Sigmoid colon (tissue), 7 donors: Measurements from ENCODE around the gene DSCAM. TPM values are rescaled to one million over a fixed set of nuclear protein-coding genes. Genes with fewer than 3 reads are reported as not detected.

Source experiments
- DNase-seq: peaks from one replicate; pipeline ENCODE4 v3.0.0-alpha.2; 2019
- H3K27ac ChIP-seq, 4 donors: fragments of 200-600 bp; sonication (generic); one replicate each; pipeline ENCODE4 v1.5.1; 2016 to 2019; ENCODE audit warnings: mild to moderate bottlenecking in 1 of 4
- H3K27me3 ChIP-seq, 3 donors: fragments of 200-600 bp; sonication (generic); one replicate each; pipeline ENCODE4 v1.5.1; 2019; ENCODE audit warnings: mild to moderate bottlenecking in 1 of 3
- H3K36me3 ChIP-seq, 4 donors: fragments of 200-600 bp; sonication (generic); one replicate each; pipeline ENCODE4 v1.5.1; 2016 to 2019
- H3K4me1 ChIP-seq, 4 donors: fragments of 200-600 bp; sonication (generic); one replicate each; pipeline ENCODE4 v1.5.1; 2017 to 2019
- H3K4me3 ChIP-seq, 4 donors: fragments of 200-600 bp; sonication (generic); one replicate each; pipeline ENCODE4 v1.5.1; 2017 to 2019; ENCODE audit warnings: mild to moderate bottlenecking in 2 of 4, moderate library complexity in 1 of 4
- H3K9me3 ChIP-seq, 4 donors: fragments of 200-600 bp in 3 of 4; sonication (generic) in 3 of 4; one replicate each; pipeline versions ENCODE4 v1.5.1 to v1.6.1; 2013 to 2019
- EP300 ChIP-seq, 4 donors: sonication (generic); formaldehyde crosslinking; IDR thresholded peaks; one replicate each; pipeline ENCODE4 v1.6.1; 2017; ENCODE audit warnings: antibody characterized with exemption in 4 of 4
- POLR2A ChIP-seq, 2 donors: fragments of 450-650 bp; IDR thresholded peaks; one replicate each; pipeline ENCODE4 v1.6.1; 2016; ENCODE audit warnings: antibody characterized with exemption in 2 of 2, mild to moderate bottlenecking in 2 of 2, moderate library complexity in 2 of 2
- POLR2AphosphoS5 ChIP-seq, 4 donors: sonication (generic); formaldehyde crosslinking; IDR thresholded peaks; one replicate each; pipeline ENCODE4 v1.6.1; 2017; ENCODE audit warnings: antibody characterized with exemption in 4 of 4
- WGBS, 2 donors: extraction: QIAGEN DNeasy Blood & Tissue Kit; methylation state at CpG; one replicate each; pipeline ENCODE4 v1.1.7; 2013; 5-methylcytosine and 5-hydroxymethylcytosine counted together
- intact Hi-C: fragments of 100-400 bp; cut with DNase I; formaldehyde crosslinking; loops from one replicate; pipeline ENCODE4 v1.15.1; 2023
- polyA plus RNA-seq, 3 donors: library from polyadenylated mRNA; stranded (reverse); fragments of 200-250 nt; gene quantifications; one replicate each; pipeline ENCODE4 v1.2.3, GENCODE V29; 2013
- total RNA-seq, 4 donors: library from RNA; depleted of rRNA; stranded (reverse); fragments of >200 nt; gene quantifications; one replicate each; pipeline ENCODE4 v1.1.0, GENCODE V29; 2016
- TF ChIP-seq, protein P1 (sequence below), 4 experiments: fragments of 450-650 bp in 3 of 4; fragments of 200-600 bp in 1 of 4; IDR thresholded peaks; one replicate each; pipeline ENCODE4 v1.5.1; 2016 to 2019; ENCODE audit warnings: antibody characterized with exemption in 4 of 4, mild to moderate bottlenecking in 3 of 4, moderate library complexity in 2 of 4
- donor health status: healthy with polysubstance abuse.
- donor health status: Bipolar disorder and iron deficiency.
- donor health status: healthy.

Gene DSCAM
- total and polyA plus RNA-seq, 7 donors: 0.17 to 0.55 (median 0.33) TPM; not detected in 2

DNA sequence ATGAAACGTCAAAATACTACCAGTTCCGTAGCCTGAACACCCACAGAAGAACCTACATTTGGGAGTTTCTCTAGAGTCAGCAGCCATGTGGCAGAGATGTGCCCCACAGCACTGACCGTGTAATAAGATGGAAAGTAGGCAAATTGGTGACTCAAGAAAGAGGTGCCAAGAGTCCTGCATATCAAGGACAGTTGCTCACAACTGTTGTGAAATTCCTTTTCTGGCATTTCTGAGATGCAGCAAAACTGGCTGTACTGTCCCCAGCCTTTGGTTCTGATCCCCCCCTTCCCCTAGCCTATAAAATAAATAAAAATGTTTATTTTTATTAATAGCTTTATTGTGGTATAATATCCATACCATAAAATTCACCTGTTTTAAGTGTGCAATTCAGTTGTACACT is 655.8 kb downstream of the DSCAM start:
- 64 to 74% methylated on average over 3 of the region's 3 CpGs for WGBS, 2 donors
- intact Hi-C loops: no loop called here
- TF ChIP-seq EP300 (IDR thresholded peaks at IDR 0.05) (no peak), POLR2A (IDR thresholded peaks at IDR 0.05) (no peak)
- TF ChIP-seq, protein P1, sequence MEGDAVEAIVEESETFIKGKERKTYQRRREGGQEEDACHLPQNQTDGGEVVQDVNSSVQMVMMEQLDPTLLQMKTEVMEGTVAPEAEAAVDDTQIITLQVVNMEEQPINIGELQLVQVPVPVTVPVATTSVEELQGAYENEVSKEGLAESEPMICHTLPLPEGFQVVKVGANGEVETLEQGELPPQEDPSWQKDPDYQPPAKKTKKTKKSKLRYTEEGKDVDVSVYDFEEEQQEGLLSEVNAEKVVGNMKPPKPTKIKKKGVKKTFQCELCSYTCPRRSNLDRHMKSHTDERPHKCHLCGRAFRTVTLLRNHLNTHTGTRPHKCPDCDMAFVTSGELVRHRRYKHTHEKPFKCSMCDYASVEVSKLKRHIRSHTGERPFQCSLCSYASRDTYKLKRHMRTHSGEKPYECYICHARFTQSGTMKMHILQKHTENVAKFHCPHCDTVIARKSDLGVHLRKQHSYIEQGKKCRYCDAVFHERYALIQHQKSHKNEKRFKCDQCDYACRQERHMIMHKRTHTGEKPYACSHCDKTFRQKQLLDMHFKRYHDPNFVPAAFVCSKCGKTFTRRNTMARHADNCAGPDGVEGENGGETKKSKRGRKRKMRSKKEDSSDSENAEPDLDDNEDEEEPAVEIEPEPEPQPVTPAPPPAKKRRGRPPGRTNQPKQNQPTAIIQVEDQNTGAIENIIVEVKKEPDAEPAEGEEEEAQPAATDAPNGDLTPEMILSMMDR (IDR thresholded peaks at IDR 0.05): no peak
- no peaks in the 10 kb centered on the region for H3K9me3 ChIP-seq
- DNase-seq: no peak
- no peaks in the 10 kb centered on the region for H3K36me3 ChIP-seq
- no peak overlapping the region for H3K4me3 ChIP-seq
- H3K27me3 ChIP-seq: peaks cover 0 to 4% (median 0%) of the 10 kb centered on the region in 3 donors
- peaks cover 0 to 8% (median 2%) of the 10 kb centered on the region in 4 donors for H3K4me1 ChIP-seq
- H3K27ac ChIP-seq: no peak overlapping the region

DNA sequence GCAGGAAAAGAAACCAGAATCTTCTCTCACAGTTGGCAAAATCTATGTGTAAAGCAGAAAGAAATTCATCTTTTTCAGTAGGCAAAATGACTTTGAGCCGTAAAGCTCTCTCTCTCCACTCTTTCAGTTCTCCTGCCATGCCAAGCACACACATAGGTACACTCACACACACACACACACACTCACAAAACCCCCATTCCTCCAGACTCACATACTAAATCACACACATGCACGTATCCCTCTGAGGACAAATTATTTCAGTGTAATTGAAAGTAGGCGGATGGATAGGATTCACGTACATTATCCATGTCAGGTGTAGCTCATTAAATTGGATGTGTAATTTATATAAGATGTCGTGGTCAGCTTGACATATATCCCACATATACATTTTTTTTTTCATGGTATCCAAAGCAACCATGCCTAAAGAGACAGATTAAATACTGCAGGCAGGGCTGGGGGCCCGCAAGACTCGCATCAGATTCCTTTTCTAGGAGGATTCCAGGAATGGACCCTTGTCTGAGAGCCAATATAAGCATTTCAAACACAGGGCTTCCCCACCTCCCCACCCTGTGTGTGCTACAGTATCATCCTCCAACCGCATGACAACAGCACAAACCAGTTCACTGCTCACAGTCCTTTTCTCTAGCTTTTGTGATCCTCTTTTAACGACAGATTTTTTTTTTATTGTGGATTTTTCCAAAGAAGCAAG is 658.9 kb downstream of the DSCAM start:
- intact Hi-C loops: no loop called here
- no peak for TF ChIP-seq POLR2A (IDR thresholded peaks at IDR 0.05)
- TF ChIP-seq EP300 (IDR thresholded peaks at IDR 0.05): no peak
- no peak for TF ChIP-seq POLR2AphosphoS5 (IDR thresholded peaks at IDR 0.05)
- TF ChIP-seq, protein P1 (IDR thresholded peaks at IDR 0.05): no peak
- 79 to 81% methylated on average over 9 of the region's 9 CpGs for WGBS, 2 donors

DNA sequence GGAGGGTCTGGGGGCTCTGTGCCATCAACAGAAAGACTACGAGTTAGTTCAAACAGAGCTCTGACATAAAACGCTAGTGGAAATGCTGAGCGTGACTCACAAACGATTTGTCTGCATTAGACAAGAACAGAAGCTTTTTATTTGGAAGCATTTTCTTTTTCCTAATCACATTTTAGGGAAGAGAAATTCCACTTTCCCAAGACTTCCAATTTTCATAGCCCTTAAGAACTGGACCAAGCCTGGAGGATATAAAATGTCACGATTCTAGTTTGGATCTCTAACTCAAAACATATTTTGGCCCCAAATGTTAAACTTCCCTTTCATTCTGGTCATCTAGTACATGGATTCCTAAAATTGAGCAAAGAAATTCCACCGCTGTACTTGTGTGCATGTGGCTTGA is 659.7 kb downstream of the DSCAM start:
- Histone ChIP-seq H3K9me3 (peaks cover 0 to under 1% (median 0%) of the 10 kb centered on the region in 4 donors), H3K27me3 (peaks cover 0 to 4% (median 0%) of the 10 kb centered on the region in 3 donors), H3K4me1 (no peaks in the 10 kb centered on the region), H3K27ac (no peak overlapping the region), H3K4me3 (no peak overlapping the region), H3K36me3 (no peaks in the 10 kb centered on the region)
- DNase-seq: no peak
- TF ChIP-seq POLR2A (IDR thresholded peaks at IDR 0.05): no peak
- TF ChIP-seq POLR2AphosphoS5 (IDR thresholded peaks at IDR 0.05): no peak
- TF ChIP-seq EP300 (IDR thresholded peaks at IDR 0.05): no peak
- TF ChIP-seq, protein P1 (IDR thresholded peaks at IDR 0.05): no peak
- intact Hi-C loops: no loop called here
- 74 to 80% methylated on average over 6 of the region's 6 CpGs for WGBS, 2 donors

More for the DNA sequence above, 658.9 kb downstream of the DSCAM start:
- DNase-seq: no peak
- Histone ChIP-seq H3K27me3 (peaks cover 0 to 4% (median 0%) of the 10 kb centered on the region in 3 donors), H3K27ac (no peak overlapping the region), H3K4me3 (no peak overlapping the region), H3K9me3 (no peaks in the 10 kb centered on the region), H3K36me3 (no peaks in the 10 kb centered on the region), H3K4me1 (no peaks in the 10 kb centered on the region)

DNA sequence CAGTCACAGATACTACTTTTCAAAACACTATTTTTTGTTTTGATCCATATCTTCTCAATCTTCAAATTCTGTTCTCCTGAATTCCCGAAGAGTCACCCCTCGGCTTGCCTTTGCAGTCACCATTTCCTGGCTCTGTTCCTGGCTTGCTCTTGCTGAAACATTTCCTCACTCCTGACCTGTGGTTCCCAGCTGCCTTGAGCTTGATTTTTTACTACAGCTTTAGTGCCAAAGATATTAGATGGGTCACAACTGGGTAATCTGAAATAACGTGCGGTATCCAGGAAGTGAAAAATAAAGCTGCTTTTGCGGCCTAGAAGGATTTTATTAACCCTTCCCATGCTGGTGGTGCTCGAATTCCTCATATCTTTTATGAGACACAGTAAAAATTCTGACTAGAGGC is 660.9 kb downstream of the DSCAM start:
- Histone ChIP-seq H3K36me3 (no peaks in the 10 kb centered on the region), H3K27ac (no peak overlapping the region), H3K9me3 (peaks cover 0 to 5% (median 0%) of the 10 kb centered on the region in 4 donors), H3K4me1 (no peaks in the 10 kb centered on the region), H3K27me3 (peaks cover 0 to 4% (median 0%) of the 10 kb centered on the region in 3 donors), H3K4me3 (no peak overlapping the region)
- WGBS, 2 donors: 18 to 21% methylated on average over 6 of the region's 6 CpGs
- intact Hi-C loops: no loop called here
- TF ChIP-seq EP300 (IDR thresholded peaks at IDR 0.05): no peak
- no peak for TF ChIP-seq POLR2AphosphoS5 (IDR thresholded peaks at IDR 0.05)
- TF ChIP-seq, protein P1 (IDR thresholded peaks at IDR 0.05): no peak
- TF ChIP-seq POLR2A (IDR thresholded peaks at IDR 0.05): no peak
- no peak for DNase-seq
